ENCODE measurements around the gene TNNI3.

- TF ChIP-seq, protein P1, sequence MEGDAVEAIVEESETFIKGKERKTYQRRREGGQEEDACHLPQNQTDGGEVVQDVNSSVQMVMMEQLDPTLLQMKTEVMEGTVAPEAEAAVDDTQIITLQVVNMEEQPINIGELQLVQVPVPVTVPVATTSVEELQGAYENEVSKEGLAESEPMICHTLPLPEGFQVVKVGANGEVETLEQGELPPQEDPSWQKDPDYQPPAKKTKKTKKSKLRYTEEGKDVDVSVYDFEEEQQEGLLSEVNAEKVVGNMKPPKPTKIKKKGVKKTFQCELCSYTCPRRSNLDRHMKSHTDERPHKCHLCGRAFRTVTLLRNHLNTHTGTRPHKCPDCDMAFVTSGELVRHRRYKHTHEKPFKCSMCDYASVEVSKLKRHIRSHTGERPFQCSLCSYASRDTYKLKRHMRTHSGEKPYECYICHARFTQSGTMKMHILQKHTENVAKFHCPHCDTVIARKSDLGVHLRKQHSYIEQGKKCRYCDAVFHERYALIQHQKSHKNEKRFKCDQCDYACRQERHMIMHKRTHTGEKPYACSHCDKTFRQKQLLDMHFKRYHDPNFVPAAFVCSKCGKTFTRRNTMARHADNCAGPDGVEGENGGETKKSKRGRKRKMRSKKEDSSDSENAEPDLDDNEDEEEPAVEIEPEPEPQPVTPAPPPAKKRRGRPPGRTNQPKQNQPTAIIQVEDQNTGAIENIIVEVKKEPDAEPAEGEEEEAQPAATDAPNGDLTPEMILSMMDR (conservative IDR thresholded peaks at IDR 0.05), result no peak
- no peak for TF ChIP-seq ZFX (IDR thresholded peaks at IDR 0.05)
Observed at GRCh38 chr19:55196803-55197202, 39.3 kb upstream of the TNNI3 start.

All from C4-2B (cell line).